GF-D8 (cell line): ENCODE data around the gene MFSD2B.
"Not testable (repeated sequence)": the region's sequence is repeated elsewhere in the genome, so short reads cannot be mapped to it uniquely, and the experiment has no call there.

ENCODE experiments used
- DNase-seq: peaks from one replicate; lab custom pipeline; 2025; lab: John Stamatoyannopoulos, UW

The MFSD2B gene

DNA sequence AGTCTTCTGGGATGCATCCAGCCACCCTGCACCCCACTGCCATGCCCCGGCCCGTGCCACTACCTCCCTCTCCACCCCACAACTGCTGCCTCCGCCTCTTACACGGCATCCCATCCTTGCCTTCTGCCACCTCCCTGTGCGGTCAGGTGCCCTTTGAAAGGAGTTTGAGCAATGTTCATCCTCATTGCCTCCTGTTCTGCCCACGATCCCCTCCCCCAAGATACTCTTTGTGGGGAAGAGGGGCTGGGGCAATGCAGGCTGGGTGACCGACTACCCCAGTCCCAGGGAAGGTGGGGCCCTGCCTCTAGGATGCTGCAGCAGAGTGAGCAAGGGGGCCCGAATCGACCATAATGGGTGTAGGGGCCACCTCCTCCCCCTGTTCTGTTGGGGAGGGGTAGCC, 8.4 kb downstream of the MFSD2B start:
- DNase-seq: no peak

DNA sequence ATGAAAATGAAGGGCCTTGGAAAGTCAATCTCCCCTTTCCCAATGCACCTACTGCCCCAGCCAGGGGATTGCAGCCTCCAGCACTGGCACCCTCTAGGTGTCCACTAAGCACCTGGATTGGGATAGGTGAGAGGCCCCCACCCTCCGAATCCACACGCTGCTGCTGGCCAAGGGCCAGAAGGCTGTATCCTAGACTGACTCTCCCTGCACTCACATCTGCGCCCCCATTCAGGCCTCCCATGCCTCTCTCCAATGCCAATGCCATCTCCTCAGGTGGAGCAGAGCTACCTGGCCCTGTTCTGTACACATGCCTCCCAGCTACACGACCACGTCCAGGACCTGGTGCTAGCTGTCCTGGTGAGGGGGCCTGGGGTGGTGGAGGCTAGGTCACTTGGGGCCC, 9.8 kb downstream of the MFSD2B start:
- no peak for DNase-seq

DNA sequence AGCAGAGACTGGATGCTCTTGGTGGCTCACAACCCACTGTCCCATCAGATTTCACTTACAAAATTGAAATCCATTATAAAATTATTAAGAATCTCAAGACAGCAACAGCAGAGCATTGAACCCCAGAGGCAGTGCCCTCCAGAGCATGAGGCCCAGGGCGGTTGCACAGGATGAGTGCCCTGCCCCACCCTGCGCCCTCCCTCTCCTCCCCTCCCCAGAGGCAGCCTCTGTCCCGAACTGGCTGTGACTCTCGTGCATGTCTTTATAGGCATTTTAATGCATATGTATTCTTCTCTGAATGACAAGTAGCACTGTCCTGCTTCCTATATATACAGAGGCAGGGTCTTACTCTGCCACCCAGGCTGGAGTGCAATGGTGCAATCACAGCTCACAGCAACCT, 10.4 kb downstream of the MFSD2B start:
- DNase-seq: no peak

DNA sequence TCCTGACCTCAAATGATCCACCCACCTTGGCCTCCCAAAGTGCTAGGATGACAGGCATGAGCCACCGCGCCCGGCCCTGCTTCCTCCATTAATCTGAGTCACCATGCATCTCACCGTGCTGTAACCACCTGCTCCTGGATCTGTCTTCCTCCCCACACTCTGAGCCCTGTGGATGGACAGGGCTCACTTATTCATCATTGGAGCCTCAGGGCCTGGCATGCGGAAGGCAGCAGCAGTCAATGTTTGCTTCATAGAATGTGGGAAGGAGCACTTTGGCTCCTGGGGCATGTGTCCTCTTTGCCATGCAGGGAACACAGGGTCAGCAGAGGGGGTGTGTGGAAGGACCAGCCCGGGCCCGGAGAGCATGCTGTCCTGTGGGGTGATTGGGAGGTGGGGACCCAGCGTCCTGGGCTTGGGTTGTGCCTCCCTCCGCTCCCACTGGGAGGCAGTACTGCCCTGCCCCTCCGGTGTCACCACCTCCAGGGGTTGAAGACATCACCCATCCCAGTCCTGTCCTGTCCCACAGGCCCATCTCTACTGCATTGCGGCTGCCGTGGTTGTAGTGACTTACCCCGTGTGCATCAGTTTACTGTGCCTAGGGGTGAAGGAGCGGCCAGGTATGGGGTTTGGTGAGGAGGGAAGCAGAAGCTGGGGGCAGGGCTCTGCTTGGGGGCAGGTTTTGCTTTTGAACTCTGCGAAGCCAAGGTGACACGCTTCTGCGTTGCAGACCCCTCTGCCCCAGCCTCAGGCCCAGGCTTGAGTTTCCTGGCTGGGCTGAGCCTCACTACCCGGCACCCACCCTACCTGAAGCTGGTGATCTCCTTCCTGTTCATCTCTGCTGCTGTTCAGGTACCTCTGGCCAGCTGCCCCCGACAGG, 11.5 kb downstream of the MFSD2B start:
- no peak for DNase-seq

GRCh38 chr2:24022324-24022974, 12.6 kb downstream of the MFSD2B start:
- no peak for DNase-seq

DNA sequence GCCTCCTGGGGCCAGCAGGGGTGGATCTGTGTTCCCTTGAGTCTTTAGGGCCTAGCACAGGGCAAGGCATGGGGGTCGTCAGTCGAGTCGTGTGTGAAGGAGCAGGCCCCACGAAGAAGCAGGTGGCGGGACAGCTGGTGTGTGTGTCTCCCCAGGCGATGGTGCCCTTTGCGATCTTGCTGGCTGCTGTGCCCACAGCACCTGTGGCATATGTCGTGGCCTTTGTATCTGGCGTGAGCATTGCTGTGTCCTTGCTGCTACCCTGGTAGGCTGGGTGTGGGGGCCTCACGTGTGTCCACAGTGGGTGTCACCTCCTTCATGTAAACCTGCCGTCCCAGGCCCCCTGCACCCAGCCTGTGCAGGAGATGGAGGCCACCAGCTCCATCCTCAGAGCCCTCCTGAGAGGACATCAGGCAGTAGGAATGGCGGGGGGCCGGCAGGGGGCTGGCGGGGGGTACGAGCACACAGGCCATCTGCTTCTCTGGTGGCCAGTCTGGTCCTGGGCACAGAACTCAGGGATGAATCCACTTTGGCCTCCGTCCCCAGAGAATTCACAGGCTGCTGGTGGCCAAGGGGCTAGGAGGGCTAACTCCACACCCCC, 13.2 kb downstream of the MFSD2B start:
- DNase-seq: no peak

GRCh38 chr2:24024018-24024417, 14.1 kb downstream of the MFSD2B start:
- no peak for DNase-seq

- DNase-seq: no peak
Measured at GRCh38 chr2:24024996-24025663, 15.2 kb downstream of the MFSD2B start.

DNA sequence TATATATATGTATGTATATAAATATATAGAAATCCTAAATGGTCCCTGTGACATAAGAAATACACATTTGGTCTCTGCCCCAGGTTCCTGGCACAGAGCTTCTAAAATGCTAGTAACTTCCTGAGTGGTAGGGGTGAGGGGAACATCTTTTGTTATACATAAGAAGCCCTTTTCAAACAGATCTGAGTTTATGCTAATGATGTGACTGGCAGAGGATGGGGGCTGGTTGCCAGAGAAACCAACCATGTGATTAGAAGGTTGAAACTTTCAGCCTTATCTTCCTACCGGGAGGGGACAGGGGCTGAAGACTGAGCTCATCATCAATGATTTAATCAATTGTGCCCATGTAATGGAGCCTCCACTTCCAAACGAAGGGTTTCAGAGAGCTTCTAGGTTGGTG, 16.3 kb downstream of the MFSD2B start:
- no peak for DNase-seq

DNA sequence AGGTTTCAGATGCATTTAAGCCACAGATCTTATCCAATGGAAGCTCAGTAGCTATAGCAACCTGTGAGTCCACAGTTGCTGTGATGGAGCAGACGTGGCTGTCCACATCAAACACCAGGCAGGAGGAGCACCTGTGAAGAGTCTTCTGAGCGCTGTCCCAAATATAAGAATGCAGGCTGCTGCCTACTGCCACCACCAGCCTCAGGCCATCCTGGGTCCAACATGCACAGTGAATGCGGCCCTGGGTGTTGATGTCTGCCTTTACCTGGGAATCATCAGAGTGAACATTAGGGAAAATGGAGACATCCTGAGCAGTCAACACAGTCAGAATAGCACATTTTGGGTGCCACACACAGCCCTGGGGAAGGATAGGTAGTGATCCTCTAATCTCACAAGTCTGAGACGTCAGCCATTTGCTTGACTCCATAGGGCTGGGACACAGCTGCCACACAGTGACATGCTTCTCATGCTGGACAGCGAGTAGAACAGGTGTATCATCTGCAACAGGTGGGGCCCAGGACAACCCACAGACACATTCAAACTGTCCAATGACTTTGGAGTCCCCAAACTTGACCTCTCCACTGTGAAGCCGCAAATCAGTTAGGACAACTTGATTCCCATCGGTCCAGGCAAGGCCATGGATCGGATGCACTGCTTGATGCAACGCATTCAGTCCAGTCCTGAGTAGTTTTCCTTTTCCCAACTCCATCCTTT, 29.1 kb downstream of the MFSD2B start:
- no peak for DNase-seq

GRCh38 chr2:24040511-24040910, 30.6 kb downstream of the MFSD2B start:
- no peak for DNase-seq

GRCh38 chr2:24043133-24043532, 33.2 kb downstream of the MFSD2B start:
- DNase-seq: not testable (repeated sequence)

GRCh38 chr2:24045511-24046508, 35.9 kb downstream of the MFSD2B start:
- DNase-seq: no peak

DNA sequence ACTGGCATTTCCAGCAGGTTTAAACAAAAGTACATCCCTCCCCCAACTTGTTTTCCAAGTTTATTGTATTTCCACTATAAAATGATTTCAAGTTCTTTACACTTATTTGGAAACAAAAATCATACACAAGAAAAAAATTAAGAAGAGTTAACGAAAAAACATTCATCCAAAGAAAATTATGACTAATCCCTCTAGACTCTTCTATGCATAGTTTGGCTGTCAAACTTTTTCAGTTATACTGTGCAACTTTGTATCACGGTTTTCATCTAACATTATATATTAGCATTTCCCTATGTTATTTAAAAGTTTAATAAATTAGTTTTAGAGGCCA, 36.7 kb downstream of the MFSD2B start:
- DNase-seq: no peak

DNA sequence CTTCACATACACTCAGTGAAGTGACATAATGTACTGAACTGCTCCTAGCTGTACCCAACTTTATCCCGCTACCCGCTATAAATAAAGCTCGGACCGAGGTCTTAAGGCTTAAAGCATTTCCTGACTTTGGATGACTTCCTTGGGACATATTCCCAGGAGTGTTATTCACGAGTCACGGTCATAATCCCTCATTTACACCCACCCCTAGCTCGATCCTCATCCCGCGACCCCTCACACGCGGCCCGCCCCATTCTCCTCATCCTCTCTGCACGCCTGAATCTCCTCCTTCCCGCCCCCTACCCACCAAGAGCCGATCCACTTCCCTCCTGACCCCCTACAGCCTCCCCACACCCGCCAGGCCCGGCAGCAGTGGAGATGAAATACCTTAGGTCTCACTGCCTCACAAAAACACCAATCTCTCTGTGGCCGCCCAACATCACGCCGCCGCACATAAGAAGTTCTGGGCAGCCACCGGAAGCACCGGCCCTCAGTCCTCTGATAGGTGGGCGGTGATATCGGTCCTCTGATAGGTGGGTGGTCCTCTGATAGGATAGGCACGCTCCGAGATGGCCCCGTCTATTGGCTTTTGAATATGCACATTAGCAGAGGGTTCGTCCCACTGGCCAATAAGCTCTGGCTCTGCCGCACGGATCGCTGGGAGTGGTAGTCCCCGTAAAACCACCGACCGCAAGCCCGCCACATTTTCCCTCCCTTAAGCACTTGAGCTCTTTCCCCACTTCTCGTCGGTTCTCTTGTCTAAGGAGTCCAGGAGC, 37.2 kb downstream of the MFSD2B start, which contains the start of gene WDCP:
WDCP (minus strand) TSS at position 462 of the 773 bp plus-strand sequence. CDS start 7,897 bp downstream, outside the sequence.
- DNase-seq: peak; percentile 97

DNA sequence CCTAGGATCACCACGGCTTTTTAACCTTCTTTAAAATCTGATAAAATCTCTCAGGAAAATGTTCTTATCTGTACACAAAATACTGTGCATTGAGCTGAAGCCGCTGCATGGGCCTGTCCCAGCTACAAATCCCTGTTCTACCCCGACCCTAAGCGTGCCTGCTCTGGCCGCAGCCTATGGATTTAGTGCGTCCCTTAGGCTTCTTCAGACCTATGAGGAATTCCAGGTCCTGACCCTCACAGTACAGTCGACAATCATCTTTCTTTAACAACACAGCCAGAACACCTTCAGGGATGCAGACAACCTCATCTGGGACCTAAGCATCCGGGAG, 37.8 kb downstream of the MFSD2B start:
- DNase-seq: no peak

GRCh38 chr2:24048769-24049484, 39.0 kb downstream of the MFSD2B start:
- DNase-seq: no peak

- no peak for DNase-seq
Measured at GRCh38 chr2:24049485-24050021, 39.7 kb downstream of the MFSD2B start, which contains the start of gene FKBP1B. Gene FKBP1B, plus strand, starts transcription at chr2:24049741. Its CDS starts 109 bp downstream, at chr2:24049850.
